HG03159 (cell line): ENCODE results near the gene IFNL3.
"Not testable (repeated sequence)": the region's sequence is repeated elsewhere in the genome, so short reads cannot be mapped to it uniquely, and the experiment has no call there.

Experiments used
- ATAC-seq: cut with Tn5 transposase; IDR thresholded peaks from one replicate; pipeline ENCODE4 v1.9.1; 2021; ENCODE audit warnings: mild to moderate bottlenecking, moderate library complexity; ENCODE audit not compliant: unreplicated experiment

Gene IFNL3

DNA sequence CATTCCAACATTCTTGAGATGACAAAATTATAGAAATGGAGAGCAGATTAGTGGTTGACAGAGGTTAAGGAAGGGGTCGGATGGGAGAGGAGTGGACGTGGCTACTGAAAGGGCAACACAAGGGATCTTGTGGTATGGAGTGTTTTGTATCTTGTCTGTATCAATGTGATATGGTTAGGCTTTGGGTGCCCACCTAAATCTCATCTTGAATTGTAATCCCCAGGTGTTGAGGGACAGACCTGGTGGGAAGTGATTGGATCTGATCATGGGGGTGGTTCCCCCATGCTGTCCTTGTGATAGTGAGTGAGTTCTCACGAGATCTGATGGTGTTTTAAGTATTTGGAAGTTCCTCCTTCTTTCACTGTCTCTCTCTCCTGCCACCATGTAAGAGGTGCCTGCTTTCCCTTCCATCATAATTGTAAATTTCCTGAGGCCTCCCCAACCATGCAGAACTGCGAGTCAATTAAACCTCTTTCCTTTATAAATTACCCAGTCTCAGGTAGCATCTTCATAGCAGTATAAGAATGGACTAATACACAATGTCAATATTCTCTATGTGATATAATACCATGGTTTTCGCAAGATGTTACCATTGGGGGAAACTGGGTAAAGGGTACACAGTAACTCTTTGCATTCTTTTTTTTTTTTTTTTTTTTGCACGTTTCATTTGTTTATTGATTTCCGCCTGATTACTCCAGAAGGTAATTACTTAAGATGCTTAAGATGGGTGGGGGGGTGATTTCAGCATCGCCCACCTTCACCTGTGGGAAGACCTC is 8.8 kb upstream of the IFNL3 start:
- ATAC-seq: no peak

DNA sequence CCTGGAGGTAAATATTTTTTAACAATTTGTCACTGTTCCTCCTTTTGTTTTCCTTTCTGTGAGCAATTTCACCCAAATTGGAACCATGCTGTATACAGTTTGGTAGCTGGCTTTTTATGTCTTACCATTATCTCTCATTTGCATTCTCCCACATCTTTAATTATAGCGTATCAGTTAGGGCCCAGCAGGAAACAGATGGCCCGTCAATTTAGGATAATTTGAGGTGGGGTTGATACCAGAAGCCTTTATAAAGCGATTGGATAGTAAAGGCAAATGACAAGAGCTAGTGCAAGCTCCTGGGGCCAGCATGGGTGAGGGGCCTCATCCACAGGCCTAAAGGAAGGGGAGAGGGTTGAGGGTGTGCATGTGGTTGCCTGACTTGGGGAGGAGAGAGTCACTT is 7.7 kb upstream of the IFNL3 start:
- no peak for ATAC-seq

DNA sequence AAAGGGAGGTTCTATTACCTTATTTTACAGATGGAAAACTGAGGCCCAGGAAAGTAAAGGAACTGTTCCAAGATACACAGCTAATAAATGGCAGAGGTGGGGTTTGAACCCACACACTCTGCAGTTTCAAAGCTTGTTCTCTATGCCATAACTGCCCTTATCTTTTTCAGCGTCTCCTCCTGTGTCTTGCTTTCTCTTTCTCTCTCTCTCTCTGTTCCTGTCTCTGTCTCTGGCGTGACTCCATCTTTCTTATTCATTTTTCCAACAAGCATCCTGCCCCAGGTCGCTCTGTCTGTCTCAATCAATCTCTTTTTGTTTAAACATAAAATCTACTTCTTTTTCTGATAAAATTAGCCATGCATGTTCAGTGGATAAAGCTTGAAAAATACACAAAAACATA is 7.0 kb upstream of the IFNL3 start:
- ATAC-seq: no peak

DNA sequence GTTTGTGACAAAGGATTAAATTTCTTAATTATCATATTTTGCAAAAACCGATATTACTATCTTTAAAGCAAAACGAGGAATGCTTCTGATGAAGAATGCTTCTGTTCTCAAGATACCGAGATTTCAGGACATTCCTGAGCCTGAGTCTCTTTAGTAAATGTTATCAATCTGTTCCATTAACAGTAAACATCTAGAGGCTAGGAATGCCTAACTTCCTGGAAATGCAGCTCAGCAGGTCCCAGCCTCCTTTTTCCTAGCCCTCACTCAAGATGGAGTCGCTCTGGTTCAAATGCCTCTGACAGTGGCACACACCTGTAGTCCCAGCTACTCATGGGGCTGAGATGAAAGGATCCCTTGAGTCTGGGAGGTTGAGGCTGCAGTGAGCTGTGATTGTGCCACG is 6.3 kb upstream of the IFNL3 start:
- no peak for ATAC-seq

DNA sequence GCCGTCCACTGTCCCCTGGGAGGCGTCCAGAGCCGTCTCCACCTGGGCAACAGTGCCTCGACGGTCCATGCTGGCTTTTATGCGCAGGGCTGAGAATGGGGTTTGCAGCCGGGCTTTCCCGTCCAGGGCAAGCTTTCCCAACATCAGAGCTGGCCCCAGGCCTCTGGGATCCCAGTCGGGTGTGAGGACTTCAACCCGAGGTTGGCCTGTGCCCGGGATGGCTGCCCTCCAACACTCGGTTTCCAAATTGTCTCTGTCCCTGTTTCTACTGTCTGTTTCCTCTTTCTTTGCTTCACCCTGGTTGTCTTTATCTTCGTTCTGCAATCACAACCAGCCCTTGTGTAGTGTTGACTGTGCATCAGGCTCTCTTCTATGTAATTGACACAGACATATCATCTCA is 4.0 kb upstream of the IFNL3 start, which contains the start of gene IFNL4:
IFNL4 (minus strand) TSS at position 51 of the 400 bp plus-strand sequence.
- ATAC-seq: no peak

DNA sequence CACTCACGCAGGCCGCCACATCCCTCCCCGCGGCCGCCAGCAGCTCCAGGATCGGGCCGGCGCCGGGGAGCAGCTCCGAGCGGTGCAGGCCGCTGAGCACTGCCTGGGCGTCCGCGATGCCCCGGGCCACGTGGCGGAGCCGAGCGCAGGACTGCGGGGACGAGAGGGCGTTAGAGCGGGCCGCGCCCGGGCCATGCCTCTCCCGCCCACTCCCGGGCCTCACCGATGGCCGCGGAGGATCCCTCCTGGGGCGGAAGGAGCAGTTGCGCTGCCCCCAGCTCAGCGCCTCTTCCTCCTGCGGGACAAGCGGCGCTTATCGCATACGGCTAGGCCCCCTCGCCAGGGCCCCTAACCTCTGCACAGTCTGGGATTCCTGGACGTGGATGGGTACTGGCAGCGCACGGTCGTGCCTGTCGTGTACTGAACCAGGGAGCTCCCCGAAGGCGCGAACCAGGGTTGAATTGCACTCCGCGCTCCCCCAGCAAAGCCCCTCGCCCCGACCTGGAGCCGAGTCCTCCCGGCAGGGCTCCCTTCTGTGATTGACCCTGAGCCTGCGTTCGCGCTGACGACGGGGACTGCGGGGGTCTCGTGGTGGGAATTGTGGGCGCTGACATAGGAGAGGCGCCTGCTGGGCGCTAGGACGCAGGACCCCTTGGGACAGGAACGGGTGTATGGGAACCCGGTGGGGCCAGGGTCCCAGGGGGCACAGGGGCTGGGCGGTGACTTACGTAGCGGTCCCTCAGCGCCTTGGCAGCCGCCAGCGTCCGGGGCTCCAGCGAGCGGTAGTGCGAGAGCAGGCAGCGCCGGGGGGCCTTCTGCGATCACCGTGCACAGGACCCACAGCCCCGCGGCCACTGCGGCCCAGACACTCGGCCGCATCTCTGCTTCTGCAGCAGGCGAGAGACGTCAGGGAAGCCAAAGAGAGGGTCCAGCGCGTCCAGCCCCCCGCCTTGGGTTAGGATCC is 3.2 kb upstream of the IFNL3 start:
- no peak for ATAC-seq

DNA sequence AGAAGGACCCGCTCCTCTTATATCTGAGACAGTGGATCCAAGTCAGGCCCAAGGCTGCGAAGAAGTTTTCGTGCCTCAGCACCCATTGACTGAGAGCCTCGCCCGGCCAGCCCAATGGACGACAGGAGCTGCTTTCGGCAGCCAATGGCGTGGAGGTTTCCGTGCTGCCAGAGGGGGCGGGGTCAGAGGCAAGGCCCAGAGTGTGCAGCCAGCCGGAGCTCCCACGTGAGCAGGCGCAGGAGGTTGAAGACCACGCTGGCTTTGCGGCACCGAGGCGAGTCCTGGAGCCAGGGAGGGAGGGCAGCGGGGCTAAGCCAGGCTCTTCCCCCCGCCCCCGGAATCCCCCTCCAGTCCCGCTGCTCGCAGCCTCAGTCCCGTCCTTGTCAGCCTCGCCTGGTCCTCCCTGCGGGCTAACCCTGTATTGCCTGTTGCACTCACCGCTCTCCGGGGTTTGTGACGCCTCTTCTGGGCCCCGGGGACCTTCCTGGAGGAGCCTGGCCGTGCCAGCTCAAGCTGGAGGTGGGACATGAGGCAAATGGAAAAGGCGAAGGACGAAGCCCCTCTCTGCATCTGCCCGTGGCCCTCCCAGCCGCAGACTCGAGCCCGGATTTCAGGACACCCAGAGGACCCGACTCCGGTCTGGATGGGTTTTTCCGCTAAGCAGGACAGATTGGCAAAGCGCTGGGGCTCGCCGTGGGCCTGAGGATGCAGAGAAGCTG is 2.3 kb upstream of the IFNL3 start:
- ATAC-seq: no peak

DNA sequence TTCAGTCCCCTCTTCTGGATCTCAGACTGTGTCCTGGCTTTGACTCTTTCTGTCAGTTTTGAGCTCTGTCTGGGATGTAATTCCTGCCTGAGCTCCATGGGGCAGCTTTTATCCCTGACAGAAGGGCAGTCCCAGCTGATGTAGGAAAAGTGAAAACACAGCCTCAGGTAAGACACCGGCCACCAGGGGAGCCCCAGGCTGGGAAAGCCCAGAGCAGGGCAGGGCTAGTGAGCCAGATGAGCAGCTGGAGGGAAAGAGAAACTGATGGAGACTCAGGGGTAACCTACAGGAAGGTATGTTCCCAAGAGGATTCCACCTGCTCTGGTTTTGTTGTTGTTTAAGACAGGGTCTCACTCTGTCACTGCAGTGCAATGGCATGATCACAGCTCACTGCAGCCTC is 360 bp upstream of the IFNL3 start:
- ATAC-seq: not testable (repeated sequence)

DNA sequence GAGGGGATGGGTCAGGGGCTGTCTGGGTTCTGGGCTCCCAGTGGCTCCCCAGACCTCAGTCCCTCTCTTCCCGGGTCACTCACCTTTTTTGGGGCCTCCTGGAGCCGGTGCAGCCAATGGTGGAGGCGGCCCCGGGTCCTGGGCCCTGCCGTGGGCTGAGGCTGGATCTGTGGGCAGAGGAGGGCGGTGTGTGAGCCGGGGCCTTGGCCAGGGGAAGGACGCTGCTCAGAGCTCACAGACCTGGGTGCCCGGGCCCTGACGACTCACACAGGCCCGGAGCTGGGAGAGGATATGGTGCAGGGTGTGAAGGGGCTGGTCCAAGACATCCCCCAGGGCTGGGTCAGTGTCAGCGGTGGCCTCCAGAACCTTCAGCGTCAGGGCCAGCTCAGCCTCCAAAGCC is 1.1 kb downstream of the IFNL3 start:
- ATAC-seq: not testable (repeated sequence)

DNA sequence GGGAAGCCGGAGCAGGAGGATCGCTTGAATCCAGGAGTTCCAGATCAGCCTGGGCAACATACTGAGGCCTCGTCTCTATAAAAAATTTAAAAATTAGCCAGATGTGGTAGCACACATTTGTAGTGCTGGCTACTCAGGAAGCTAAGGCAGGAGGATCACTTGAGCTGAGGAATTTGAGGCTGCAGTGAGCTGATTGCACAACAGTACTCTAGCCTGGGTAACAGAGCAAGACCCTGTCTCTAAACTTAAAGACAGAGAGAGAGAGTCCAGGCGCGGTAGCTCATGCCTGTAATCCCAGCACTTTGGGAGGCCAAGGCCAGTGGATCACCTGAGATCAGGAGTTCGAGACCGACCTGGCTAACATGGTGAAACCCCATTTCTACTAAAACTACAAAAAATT is 4.4 kb downstream of the IFNL3 start:
- ATAC-seq: no peak

DNA sequence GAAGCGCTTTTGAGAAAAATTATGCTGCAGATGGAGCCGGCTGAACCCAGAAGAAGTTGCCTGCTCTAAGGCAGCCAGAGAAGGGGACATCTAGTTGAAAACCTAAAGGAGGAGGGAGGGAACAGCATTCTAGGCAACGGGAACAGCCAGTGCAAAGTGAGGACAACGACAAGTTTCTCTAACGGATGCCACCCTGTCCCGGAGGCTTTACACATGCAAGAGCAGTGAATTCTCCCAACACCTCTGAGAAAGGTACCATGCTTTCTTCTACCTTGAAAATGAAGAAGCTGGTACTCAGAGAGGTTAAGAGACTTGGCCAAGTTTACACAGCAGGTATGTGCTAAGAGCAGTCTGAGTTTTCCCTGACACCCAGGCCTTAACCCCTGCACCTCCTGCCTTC is 5.9 kb downstream of the IFNL3 start:
- no peak for ATAC-seq

DNA sequence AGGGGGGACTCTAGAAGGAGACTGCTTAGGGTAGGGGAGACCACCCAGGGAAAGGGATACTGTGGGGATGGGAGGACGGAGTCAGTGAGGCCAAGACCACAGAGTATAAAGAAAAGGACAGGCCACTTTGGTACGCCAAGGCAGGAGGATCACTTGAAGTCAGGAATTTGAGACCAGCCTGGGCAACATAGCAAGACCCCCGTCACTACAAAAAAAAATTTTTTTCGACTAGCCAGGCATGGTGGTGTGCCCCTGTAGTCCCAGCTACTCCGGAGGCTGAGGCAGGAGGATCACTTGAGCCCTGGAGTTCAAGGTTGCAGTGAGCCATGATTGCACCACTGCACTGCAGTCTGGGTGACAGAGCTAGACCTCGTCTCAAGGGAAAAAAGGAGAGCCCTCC is 6.6 kb downstream of the IFNL3 start:
- ATAC-seq: no peak

DNA sequence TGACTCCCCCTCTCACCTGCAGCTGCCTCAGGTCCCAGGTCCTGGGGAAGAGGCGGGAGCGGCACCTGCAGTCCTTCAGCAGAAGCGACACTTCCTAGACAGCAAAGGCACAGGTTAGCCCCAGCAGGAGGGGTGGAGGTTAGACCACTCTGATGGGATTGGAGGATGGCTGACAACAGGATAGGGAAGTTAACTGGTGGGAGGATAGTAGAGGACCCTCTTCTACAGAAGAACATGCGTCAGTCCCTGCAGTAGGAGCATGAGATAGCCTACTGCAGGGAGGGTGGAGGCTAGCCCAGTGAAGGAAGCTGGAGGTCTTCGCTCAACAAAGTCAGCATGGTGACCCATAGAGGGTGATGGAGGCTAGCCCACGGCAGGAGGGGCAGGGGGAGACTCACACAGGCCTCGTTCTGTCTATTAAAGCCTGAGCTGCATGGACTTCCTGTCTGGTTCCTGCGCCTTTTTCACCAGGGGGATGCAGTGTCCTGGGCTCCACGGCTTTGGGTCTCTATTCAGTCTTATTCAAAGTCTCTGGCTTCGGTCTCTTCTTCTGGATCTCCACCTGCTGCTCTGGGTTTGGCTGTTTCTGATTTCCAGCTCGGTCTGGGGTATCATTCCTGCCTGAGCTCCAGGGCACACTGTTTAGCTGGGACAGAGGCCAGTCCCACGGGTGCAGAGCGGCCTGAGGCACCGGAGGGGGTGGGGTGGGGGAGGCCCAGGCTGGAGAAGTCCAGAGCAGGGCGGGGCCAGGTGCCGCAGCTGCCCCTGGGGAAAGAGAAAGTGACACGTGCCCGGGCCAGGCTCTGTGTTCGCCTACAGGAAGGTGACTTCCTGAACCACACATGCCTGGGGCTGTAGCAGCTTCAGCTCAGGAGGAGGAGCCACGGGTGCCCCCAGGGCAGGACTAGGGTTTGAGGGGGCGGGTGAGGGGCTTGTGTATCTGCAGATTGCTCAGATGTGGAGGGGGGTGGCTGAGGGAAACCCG is 7.3 kb downstream of the IFNL3 start:
- ATAC-seq: no peak

DNA sequence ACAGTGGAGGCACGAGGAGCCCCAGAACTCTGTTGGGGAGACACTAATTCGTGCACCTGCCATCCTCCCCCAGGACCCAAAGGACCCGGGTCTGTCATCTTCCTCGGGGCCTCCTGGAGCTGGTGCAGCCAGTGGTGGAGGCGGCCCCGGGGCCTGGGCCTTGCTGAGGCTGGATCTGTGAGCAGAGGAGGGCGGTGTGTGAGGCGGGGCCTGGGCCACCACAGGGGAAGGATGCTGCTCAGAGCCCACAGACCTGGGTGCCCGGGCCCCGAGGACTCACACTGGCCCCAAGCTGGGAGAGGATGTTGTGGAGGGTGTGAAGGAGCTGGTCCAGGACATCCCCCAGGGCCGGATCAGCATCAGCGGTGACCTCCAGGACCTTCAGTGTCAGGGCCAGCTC is 8.3 kb downstream of the IFNL3 start:
- ATAC-seq: no peak

DNA sequence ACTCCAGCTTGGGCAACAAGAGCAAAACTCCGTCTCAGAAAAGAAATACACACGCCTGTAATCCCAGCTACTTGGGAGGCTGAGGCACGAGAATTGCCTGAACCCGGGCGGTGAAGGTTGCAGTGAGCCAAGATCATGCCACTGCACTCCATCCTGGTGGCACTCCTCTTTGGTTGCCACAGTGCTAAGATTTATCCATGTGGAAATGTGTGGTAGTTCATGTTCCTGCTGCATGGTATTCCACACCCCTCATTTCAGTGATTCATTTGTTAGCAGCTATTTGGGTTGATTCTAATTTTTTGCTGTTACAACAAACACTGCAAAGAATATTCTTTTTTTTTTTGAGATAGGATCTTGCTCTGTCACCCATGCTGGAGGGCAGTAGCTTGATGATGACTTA is 12.1 kb downstream of the IFNL3 start:
- ATAC-seq: no peak

DNA sequence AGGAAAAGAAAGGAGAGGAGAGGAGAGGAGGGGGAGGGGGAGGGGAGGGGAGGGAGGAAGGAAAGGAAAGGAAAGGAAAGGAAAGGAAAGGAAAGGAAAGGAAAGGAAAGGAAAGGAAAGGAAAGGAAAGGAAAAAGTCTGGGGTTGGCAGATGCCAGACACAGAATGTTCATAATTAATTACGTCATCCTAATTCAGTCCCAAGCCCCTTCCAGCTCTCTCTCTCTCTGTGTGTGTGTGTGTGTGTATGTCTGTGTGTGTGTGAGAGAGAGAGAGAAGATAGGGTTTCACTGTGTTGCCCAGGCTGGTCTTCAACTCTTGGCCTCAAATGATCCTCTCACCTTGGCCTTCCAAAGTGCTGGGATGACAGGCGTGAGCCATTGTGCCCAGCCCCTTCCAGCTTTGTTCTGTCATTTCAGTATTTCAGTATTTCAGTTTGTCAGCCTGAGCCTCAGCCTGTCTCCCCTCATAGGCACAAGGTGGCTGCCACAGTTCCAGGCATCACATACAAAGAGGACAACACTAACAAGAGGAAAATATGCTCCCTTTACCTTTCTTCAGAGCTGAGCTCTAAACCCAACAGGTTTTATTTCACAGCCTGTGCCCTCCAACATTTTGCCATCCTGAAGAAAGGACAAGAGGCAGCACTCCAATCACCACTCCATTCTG is 14.6 kb downstream of the IFNL3 start:
- ATAC-seq: no peak

DNA sequence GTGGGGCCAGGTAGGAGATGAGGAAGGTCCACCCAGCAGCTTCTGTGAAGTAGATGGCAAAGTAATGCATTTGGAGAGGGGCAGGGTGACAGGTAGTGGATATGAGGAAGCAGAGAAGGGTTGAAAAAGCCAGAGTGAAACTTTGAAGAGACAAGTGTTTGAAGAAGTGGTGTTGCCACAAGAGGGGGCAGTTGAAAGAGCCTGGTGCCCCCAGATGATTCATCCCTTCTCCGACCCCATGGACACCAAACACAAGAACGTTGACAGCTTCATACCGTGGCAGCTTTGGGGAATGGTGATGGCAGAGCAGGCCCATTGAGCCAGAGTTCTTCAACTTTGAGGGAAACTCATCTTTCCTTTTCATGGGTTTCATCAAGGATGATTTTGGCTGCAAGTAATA is 19.9 kb downstream of the IFNL3 start:
- ATAC-seq: no peak

DNA sequence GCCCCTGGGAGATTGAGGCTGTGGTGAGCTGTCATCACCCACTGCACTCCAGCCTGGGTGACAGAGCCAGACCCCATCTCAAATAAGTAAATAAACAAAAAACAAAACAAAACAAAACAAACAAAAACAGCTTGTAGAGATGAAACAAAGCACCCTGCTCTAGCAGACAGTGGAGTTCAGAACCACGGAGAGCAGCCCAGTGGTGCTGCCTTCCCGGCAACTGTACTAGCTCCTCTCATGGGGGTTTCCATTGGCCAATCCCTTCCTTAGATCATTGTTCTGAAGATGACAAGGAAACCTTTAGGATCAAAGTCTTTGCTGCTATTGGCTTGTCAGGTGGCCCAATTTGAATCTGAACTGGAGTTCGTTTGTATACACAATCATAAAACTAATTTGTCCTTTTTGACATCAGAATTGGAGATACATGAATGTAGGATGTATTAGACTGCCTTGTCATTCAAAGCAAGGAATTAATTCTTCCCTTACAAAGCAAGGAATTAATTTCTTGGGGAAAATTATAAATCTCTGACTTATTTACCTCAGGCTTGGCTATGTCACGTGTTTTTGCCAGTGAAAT is 21.0 kb downstream of the IFNL3 start:
- no peak for ATAC-seq

DNA sequence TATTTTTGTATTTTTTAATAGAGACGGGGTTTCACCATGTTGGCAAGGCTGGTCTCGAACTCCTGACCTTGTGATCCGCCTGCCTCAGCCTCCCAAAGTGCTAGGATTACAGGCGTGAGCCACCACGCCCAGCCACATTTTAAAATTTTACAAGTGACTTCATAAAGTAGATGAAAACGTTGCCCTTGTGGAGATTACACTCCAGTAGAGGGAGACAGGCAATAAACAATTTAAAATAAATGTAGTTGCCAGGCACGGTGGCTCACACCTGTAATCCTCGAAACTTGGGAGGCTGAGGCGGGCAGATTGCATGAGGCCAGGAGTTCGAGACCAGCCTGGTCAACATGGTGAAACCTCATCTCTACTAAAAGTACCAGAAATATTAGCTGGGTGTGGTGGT is 25.7 kb downstream of the IFNL3 start:
- not testable (repeated sequence) for ATAC-seq
